Renal cortex interstitium (tissue), 11 donors: ENCODE results near the gene NUMB. TPM values are rescaled to one million over a fixed set of nuclear protein-coding genes. Genes with fewer than 3 reads are reported as not detected.

Experiments
- DNase-seq, 11 donors: peaks; one replicate each; pipeline ENCODE4 v3.0.0-alpha.2; 2013; ENCODE audit warnings: low read depth in 9 of 11, low spot score in 4 of 11; ENCODE audit errors: extremely low read depth in 1 of 11
- polyA plus RNA-seq, 3 donors: library from polyadenylated mRNA; unstranded; fragments of 120-200 nt; gene quantifications; one replicate each; pipeline ENCODE4 v1.2.1, GENCODE V29; 2013; ENCODE audit not compliant: insufficient read length in 3 of 3

NUMB gene
- polyA plus RNA-seq, 3 donors: 78.3 to 112 (median 87.8) TPM

GRCh38 chr14:73258845-73259611, 199.3 kb downstream of the NUMB start:
- no peak for DNase-seq

- no peak for DNase-seq
Measured at GRCh38 chr14:73258076-73258475, 200.3 kb downstream of the NUMB start.

GRCh38 chr14:73255693-73256225, 202.6 kb downstream of the NUMB start:
- DNase-seq: no peak

GRCh38 chr14:73255005-73255400, 203.3 kb downstream of the NUMB start:
- DNase-seq: no peak

- DNase-seq: no peak
Measured at GRCh38 chr14:73254247-73255004, 203.9 kb downstream of the NUMB start.

GRCh38 chr14:73253721-73254120, 204.6 kb downstream of the NUMB start:
- no peak for DNase-seq

GRCh38 chr14:73253323-73253610, 205.1 kb downstream of the NUMB start:
- no peak for DNase-seq

- no peak for DNase-seq
Measured at GRCh38 chr14:73252491-73253322, 205.6 kb downstream of the NUMB start.

GRCh38 chr14:73251516-73252215, 206.7 kb downstream of the NUMB start:
- no peak for DNase-seq

- no peak for DNase-seq
Measured at GRCh38 chr14:73250781-73251500, 207.4 kb downstream of the NUMB start.

GRCh38 chr14:73250317-73250713, 208.0 kb downstream of the NUMB start:
- no peak for DNase-seq

- DNase-seq: no peak
Measured at GRCh38 chr14:73249564-73250316, 208.6 kb downstream of the NUMB start.

GRCh38 chr14:73249108-73249507, 209.2 kb downstream of the NUMB start:
- DNase-seq: no peak

GRCh38 chr14:73248108-73248868, 210.1 kb downstream of the NUMB start:
- DNase-seq: no peak

GRCh38 chr14:73246387-73247150, 211.8 kb downstream of the NUMB start:
- no peak for DNase-seq
